Stomach (tissue), 4 donors: Measurements from ENCODE around the gene ZFPM1.

Experiments
- EP300 ChIP-seq: sonication (generic); formaldehyde crosslinking; IDR thresholded peaks from one replicate; pipeline ENCODE4 v1.6.1; 2017; ENCODE audit warnings: antibody characterized with exemption
- POLR2A ChIP-seq, 4 donors: fragments of 450-650 bp; IDR thresholded peaks; one replicate each; pipeline ENCODE4 v1.6.1; 2016; ENCODE audit warnings: antibody characterized with exemption in 4 of 4, control low read depth in 2 of 4, mild to moderate bottlenecking in 1 of 4, moderate library complexity in 1 of 4
- TF ChIP-seq, protein P1 (sequence below), 7 experiments: fragments of 450-650 bp in 4 of 7; fragments of 200-600 bp in 3 of 7; sonication (generic) in 3 of 7; IDR thresholded peaks; one replicate each; pipeline ENCODE4 v1.5.1; 2016 to 2019; ENCODE audit warnings: antibody characterized with exemption in 7 of 7, control low read depth in 2 of 7, mild to moderate bottlenecking in 1 of 7

DNA sequence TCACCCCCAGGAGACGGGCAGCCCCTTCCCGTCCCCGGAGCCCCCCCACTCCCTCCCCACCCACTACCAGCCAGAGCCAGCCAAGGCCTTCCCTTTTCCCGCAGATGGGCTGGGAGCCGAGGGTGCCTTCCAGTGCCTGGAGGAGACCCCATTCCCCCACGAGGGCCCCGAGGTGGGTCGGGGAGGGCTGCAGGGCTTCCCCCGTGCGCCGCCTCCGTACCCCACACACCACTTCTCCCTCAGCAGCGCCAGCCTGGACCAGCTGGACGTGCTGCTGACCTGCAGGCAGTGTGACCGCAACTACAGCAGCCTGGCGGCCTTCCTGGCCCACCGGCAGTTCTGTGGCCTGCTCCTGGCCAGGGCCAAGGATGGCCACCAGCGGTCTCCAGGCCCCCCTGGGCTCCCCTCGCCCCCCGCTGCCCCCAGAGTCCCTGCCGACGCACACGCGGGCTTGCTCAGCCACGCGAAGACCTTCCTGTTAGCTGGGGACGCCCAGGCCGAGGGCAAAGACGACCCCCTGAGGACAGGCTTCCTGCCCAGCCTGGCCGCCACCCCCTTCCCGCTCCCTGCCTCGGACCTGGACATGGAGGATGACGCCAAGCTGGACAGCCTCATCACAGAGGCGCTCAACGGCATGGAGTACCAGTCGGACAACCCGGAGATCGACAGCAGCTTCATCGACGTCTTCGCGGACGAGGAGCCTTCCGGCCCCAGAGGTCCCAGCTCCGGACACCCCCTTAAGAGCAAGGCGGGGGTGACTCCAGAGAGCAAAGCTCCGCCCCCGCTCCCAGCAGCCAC is 23.5 kb upstream of the ZFPM1 start:
- TF ChIP-seq, protein P1, sequence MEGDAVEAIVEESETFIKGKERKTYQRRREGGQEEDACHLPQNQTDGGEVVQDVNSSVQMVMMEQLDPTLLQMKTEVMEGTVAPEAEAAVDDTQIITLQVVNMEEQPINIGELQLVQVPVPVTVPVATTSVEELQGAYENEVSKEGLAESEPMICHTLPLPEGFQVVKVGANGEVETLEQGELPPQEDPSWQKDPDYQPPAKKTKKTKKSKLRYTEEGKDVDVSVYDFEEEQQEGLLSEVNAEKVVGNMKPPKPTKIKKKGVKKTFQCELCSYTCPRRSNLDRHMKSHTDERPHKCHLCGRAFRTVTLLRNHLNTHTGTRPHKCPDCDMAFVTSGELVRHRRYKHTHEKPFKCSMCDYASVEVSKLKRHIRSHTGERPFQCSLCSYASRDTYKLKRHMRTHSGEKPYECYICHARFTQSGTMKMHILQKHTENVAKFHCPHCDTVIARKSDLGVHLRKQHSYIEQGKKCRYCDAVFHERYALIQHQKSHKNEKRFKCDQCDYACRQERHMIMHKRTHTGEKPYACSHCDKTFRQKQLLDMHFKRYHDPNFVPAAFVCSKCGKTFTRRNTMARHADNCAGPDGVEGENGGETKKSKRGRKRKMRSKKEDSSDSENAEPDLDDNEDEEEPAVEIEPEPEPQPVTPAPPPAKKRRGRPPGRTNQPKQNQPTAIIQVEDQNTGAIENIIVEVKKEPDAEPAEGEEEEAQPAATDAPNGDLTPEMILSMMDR (IDR thresholded peaks at IDR 0.05) = no peak
- TF ChIP-seq POLR2A (IDR thresholded peaks at IDR 0.05) (no peak), EP300 (no peak)
